K562 (cell line): Measurements from ENCODE around the gene IL4I1. TPM values are rescaled to one million over a fixed set of nuclear protein-coding genes. Genes with fewer than 3 reads are reported as not detected.

Experiments used
- ATAC-seq: fragments of 200-7000 bp; cut with Tn5 transposase; 3 replicates; pipeline ENCODE4 v1.9.1; 2020; ENCODE audit warnings: moderate library complexity
- BruUV-seq: library from RNA; stranded (reverse); fragments of 400-500 nt; replicated peaks from 2 replicates; lab custom pipeline; 2021; lab: Mats Ljungman, UMichigan
- CTCF ChIA-PET: fragments of 300-600 bp; formaldehyde crosslinking; extraction: SDS; loops from one replicate; lab custom pipeline; 2021; ENCODE audit warnings: low intra/inter-chr PET ratio; lab: Yijun Ruan, JAX
- POLR2A ChIA-PET: fragments of 300-600, 350-650 bp; sonication (Branson Sonifier 250); formaldehyde crosslinking; extraction: SDS; loops from one replicate; lab custom pipeline; 2021; ENCODE audit warnings: antibody characterized with exemption, inconsistent platforms; lab: Yijun Ruan, JAX
- DNase-seq, 4 experiments: peaks; one replicate each; pipeline versions ENCODE4 v3.0.0 to v3.0.0-alpha.2; 2011 to 2018; ENCODE audit warnings: low spot score in 3 of 4, mixed read lengths in 3 of 4; ENCODE audit errors: extremely low read depth in 1 of 4
- FAIRE-seq: peaks from 2 replicates; lab custom pipeline; 2011; peaks lifted over from hg19 to GRCh38; lab: Jason Lieb, UNC
- H2AFZ ChIP-seq: 2 replicates; pipeline ENCODE4 v1.6.0; 2011; ENCODE audit warnings: low read depth, low read length, control low read depth, inconsistent platforms
- H3K27ac ChIP-seq: fragments of 200-600 bp; 3 replicates; pipeline ENCODE4 v1.8.0; 2011; ENCODE audit warnings: low read depth, mild to moderate bottlenecking, control low read depth, inconsistent platforms, low read length, moderate library complexity, mixed read lengths; ENCODE audit errors: extremely low read depth
- H3K27me3 ChIP-seq, 2 experiments: fragments of 300-600 bp in 1 of 2; 2 replicates in 1 of 2; 3 replicates in 1 of 2; pipeline versions ENCODE4 v1.6.0 to v1.8.0; 2011; ENCODE audit warnings: inconsistent platforms in 2 of 2, low read length in 2 of 2, mild to moderate bottlenecking in 1 of 2, mixed read lengths in 1 of 2, moderate library complexity in 1 of 2; ENCODE audit not compliant: control insufficient read depth in 2 of 2, insufficient read depth in 2 of 2
- H3K36me3 ChIP-seq: fragments of 300-600 bp; 3 replicates; pipeline ENCODE4 v1.8.0; 2011; ENCODE audit warnings: mild to moderate bottlenecking, low read length, inconsistent platforms; ENCODE audit not compliant: control insufficient read depth, insufficient read depth
- H3K4me1 ChIP-seq, 2 experiments: fragments of 200-600 bp in 1 of 2; replicated peaks in 1 of 2; 2 replicates in 1 of 2; 3 replicates in 1 of 2; pipeline versions ENCODE4 v1.5.1 to v1.8.0; 2011; ENCODE audit warnings: inconsistent platforms in 2 of 2, low read length in 2 of 2, mild to moderate bottlenecking in 1 of 2, mixed read lengths in 1 of 2, moderate library complexity in 1 of 2; ENCODE audit not compliant: control insufficient read depth in 2 of 2, insufficient read depth in 2 of 2
- H3K4me2 ChIP-seq: 2 replicates; pipeline ENCODE4 v1.6.1; 2011; ENCODE audit warnings: low read length, control low read depth, inconsistent platforms, mixed read lengths; ENCODE audit not compliant: insufficient read depth
- H3K4me3 ChIP-seq: fragments of 200-600 bp; sonication (generic), shearing (Covaris generic); 2 replicates; pipeline ENCODE4 v1.5.1; 2016; ENCODE audit warnings: control low read depth, inconsistent platforms
- H3K79me2 ChIP-seq: fragments of 200-600 bp; 3 replicates; pipeline ENCODE4 v1.8.0; 2011; ENCODE audit warnings: low read length, inconsistent platforms; ENCODE audit not compliant: control insufficient read depth, insufficient read depth
- H3K9ac ChIP-seq, 2 experiments: 2 replicates each; pipeline versions ENCODE4 v1.6.0 to v1.6.1; 2011; ENCODE audit warnings: low read depth in 2 of 2, low read length in 2 of 2, control low read depth in 1 of 2, inconsistent platforms in 1 of 2, mild to moderate bottlenecking in 1 of 2, mixed read lengths in 1 of 2; ENCODE audit not compliant: insufficient read depth in 1 of 2
- H3K9me1 ChIP-seq: one replicate; pipeline ENCODE4 v1.6.0; 2011; ENCODE audit warnings: inconsistent platforms, mild to moderate bottlenecking, low read length, moderate library complexity; ENCODE audit not compliant: control insufficient read depth, insufficient read depth
- H3K9me3 ChIP-seq: replicated peaks from 2 replicates; pipeline ENCODE4 v1.5.1; 2011; ENCODE audit warnings: low read depth, low read length, inconsistent platforms; ENCODE audit not compliant: control insufficient read depth, insufficient read depth
- H4K20me1 ChIP-seq: replicated peaks from 2 replicates; pipeline ENCODE4 v1.6.1; 2011; ENCODE audit warnings: low read length, inconsistent platforms, mixed read lengths; ENCODE audit not compliant: control insufficient read depth, insufficient read depth
- COPS2 ChIP-seq: fragments of 450-650 bp; conservative IDR thresholded peaks from 2 replicates; pipeline ENCODE4 v1.6.1; 2016; ENCODE audit warnings: mild to moderate bottlenecking, moderate library complexity
- EGR1 ChIP-seq: fragments of 450-650 bp; conservative IDR thresholded peaks from 2 replicates; pipeline ENCODE4 v1.6.1; 2017; ENCODE audit warnings: mild to moderate bottlenecking
- MBD1 ChIP-seq: fragments of 250-450 bp; sonication (Bioruptor Pico); IDR thresholded peaks from 2 replicates; pipeline ENCODE4 v1.8.0; 2022; ENCODE audit warnings: inconsistent platforms
- NR4A1 ChIP-seq, 2 experiments: fragments of 250-450 bp in 1 of 2; fragments of 450-650 bp in 1 of 2; sonication (Bioruptor Pico) in 1 of 2; IDR thresholded peaks; 2 replicates each; pipeline versions ENCODE4 v1.4.0 to v1.6.1; 2016 to 2020; ENCODE audit warnings: mild to moderate bottlenecking in 2 of 2, missing compliant biosample characterization in 1 of 2, missing genetic modification characterization in 1 of 2, moderate library complexity in 1 of 2
- POLR2AphosphoS5 ChIP-seq: IDR thresholded peaks from 2 replicates; pipeline ENCODE4 v1.6.1; 2011; ENCODE audit warnings: mild to moderate bottlenecking, low read depth, low read length, moderate library complexity; ENCODE audit not compliant: control insufficient read depth, insufficient read depth
- POLR2G ChIP-seq: fragments of 200-400 bp; formaldehyde crosslinking; IDR thresholded peaks from 2 replicates; pipeline ENCODE4 v1.6.1; 2017; ENCODE audit warnings: low read depth, mild to moderate bottlenecking, antibody characterized with exemption, low read length, moderate library complexity
- WGBS: fragments of 100-300 bp; shearing (Covaris generic); methylation state at CpG from one replicate; pipeline ENCODE4 v1.1.6; 2016; ENCODE audit warnings: low coverage, mixed read lengths; ENCODE audit not compliant: insufficient coverage; ENCODE audit errors: missing lambda C conversion rate; 5-methylcytosine and 5-hydroxymethylcytosine counted together
- in situ Hi-C: fragments of 300-500 bp; cut with MboI; formaldehyde crosslinking; loops from 4 replicates; pipeline ENCODE4 v1.15.0; 2018; ENCODE audit warnings: inconsistent platforms, mixed read lengths
- intact Hi-C: fragments of 100-400 bp; cut with micrococcal nuclease; formaldehyde crosslinking; loops from 2 replicates; pipeline ENCODE4 v1.14.2; 2022
- polyA plus RNA-seq, 8 experiments: library from polyadenylated mRNA; depleted of rRNA in 4 of 8; stranded (reverse) in 5 of 8; unstranded in 3 of 8; fragments of >200 nt; fragmentation: Nextera tagmentation in 2 of 8; fragmentation: Illumina TruSeq in 1 of 8; extraction: Ambion mirVana in 2 of 8; extraction: Trizol in 1 of 8; gene quantifications; 2 replicates each; pipeline versions ENCODE4 v1.2.1 to v1.2.3, GENCODE V29; 2011 to 2014; ENCODE audit warnings: inconsistent platforms in 1 of 8, missing spikeins in 1 of 8
- total RNA-seq, 7 experiments: library from RNA; depleted of rRNA in 6 of 7; stranded (reverse); fragments of >200 nt in 6 of 7; fragmentation: Illumina TruSeq in 2 of 7; extraction: Trizol in 2 of 7; gene quantifications; 2 replicates each; pipeline versions ENCODE4 v1.2.1 to v1.2.3, GENCODE V29; 2011 to 2021; ENCODE audit warnings: low replicate concordance in 1 of 7

IL4I1 gene
- total and polyA plus RNA-seq, 9 of the 15 experiments (the other 6 are each of a cell fraction or from before 2014, with no cell fraction given) = 0.06 to 0.95 (median 0.43) TPM; not detected in 2

- H3K9ac ChIP-seq = peak overlapping the region in 1 of 2 experiments; percentile 73; a peak in 2 of 4 replicates
- ATAC-seq (no peak), FAIRE-seq (no peak), DNase-seq (no peak)
- in situ Hi-C loops = no loop called here
- POLR2A ChIA-PET = interaction anchor here (0.6 to 1.7 kb wide), 6 partner anchors 9 to 508 kb away, joined by 3 to 9 read pairs (median 4); no protein-coding TSS in a partner anchor
- H4K20me1 ChIP-seq = peaks cover 25% of the 10 kb centered on the region
- CTCF ChIA-PET = no interaction called here
- 94% methylated on average over 9 of the region's 10 CpGs for WGBS
- no peaks in the 10 kb centered on the region for H3K27me3 ChIP-seq
- TF ChIP-seq COPS2 (no peak), NR4A1 (CRISPR knock-in tag; IDR thresholded peaks at IDR 0.05) (no peak), NR4A1 (tag; IDR thresholded peaks at IDR 0.05) (no peak), POLR2G (peak; percentile 65; the same call in 1 of the 2 replicates)
- H3K4me3 ChIP-seq = no peak overlapping the region
- H2AFZ ChIP-seq = no peak overlapping the region
- peaks cover 51% of the 10 kb centered on the region for H3K79me2 ChIP-seq
- H3K4me1 ChIP-seq = peaks cover 24 to 81% of the 10 kb centered on the region in 2 experiments
- peaks cover 8% of the 10 kb centered on the region for H3K9me1 ChIP-seq
- BruUV-seq = no TSS peak
- H3K4me2 ChIP-seq = no peak overlapping the region
- H3K36me3 ChIP-seq = peaks cover 65% of the 10 kb centered on the region
- intact Hi-C loops = no loop called here
- no peak overlapping the region for H3K27ac ChIP-seq
- H3K9me3 ChIP-seq = 0 out of 2 replicates have a peak, but pooled peaks cover 2% of the 10 kb centered on the region
These were observed 42.8 kb downstream of the IL4I1 start for GRCh38 chr19:49853852-49854377.

- no peak overlapping the region for H2AFZ ChIP-seq
These were observed 44.0 kb downstream of the IL4I1 start for GRCh38 chr19:49852631-49853126.

More at GRCh38 chr19:49852631-49853126, 44.0 kb downstream of the IL4I1 start:
- DNase-seq = no peak
- WGBS = 56% methylated on average over 14 of the region's 14 CpGs
- ATAC-seq = no peak
- Histone ChIP-seq H3K9ac (peak overlapping the region; percentile 40 to 97; a peak in 2 of 4 replicates), H3K79me2 (peaks cover 54% of the 10 kb centered on the region), H3K27me3 (no peaks in the 10 kb centered on the region), H3K36me3 (peaks cover 52% of the 10 kb centered on the region), H3K9me1 (peaks cover 11% of the 10 kb centered on the region), H3K9me3 (0 out of 2 replicates have a peak, but pooled peaks cover 5% of the 10 kb centered on the region), H3K4me2 (peak overlapping the region; percentile 92), H3K4me1 (peaks cover 36 to 75% of the 10 kb centered on the region in 2 experiments), H3K4me3 (peak overlapping the region; percentile 87), H3K27ac (no peak overlapping the region; the same call in 2 of the 3 replicates), H4K20me1 (peaks cover 22% of the 10 kb centered on the region)
- POLR2A ChIA-PET = interaction anchor here (0.6 to 1.7 kb wide), 5 partner anchors 8 to 701 kb away, joined by 3 to 9 read pairs (median 5); no protein-coding TSS in a partner anchor
- in situ Hi-C loops (no loop called here), intact Hi-C loops (no loop called here)
- CTCF ChIA-PET = no interaction called here
- TF ChIP-seq POLR2AphosphoS5 = no peak
- 0 out of 2 replicates have a peak, but pooled peaks have one; percentile 34 for TF ChIP-seq MBD1 (CRISPR knock-in tag)
- TF ChIP-seq EGR1 = peak; percentile 90
- TSS peak; percentile 63 for BruUV-seq
- peak; percentile 23 for FAIRE-seq
